ENCODE measurements around the gene OPN1SW.

Gene OPN1SW

GRCh38 chr7:128732521-128733277, 42.9 kb downstream of the OPN1SW start:
- no peak for DNase-seq (ENCODE audit: low read depth in 3 of 3)

GRCh38 chr7:128731184-128731583, 44.4 kb downstream of the OPN1SW start:
- DNase-seq (ENCODE audit: low read depth in 3 of 3): no peak

GRCh38 chr7:128729494-128729893, 46.1 kb downstream of the OPN1SW start:
- no peak for DNase-seq (ENCODE audit: low read depth in 3 of 3)

- DNase-seq (ENCODE audit: low read depth in 3 of 3): no peak
Measured at GRCh38 chr7:128728598-128728997, 47.0 kb downstream of the OPN1SW start.

- DNase-seq (ENCODE audit: low read depth in 3 of 3): no peak
Measured at GRCh38 chr7:128727239-128727638, 48.4 kb downstream of the OPN1SW start.

GRCh38 chr7:128726737-128727072, 48.9 kb downstream of the OPN1SW start:
- no peak for DNase-seq (ENCODE audit: low read depth in 3 of 3)

- no peak for DNase-seq (ENCODE audit: low read depth in 3 of 3)
Measured at GRCh38 chr7:128726059-128726736, 49.4 kb downstream of the OPN1SW start.

- no peak for DNase-seq (ENCODE audit: low read depth in 3 of 3)
Measured at GRCh38 chr7:128725531-128725930, 50.1 kb downstream of the OPN1SW start.

- DNase-seq (ENCODE audit: low read depth in 3 of 3): no peak
Measured at GRCh38 chr7:128724743-128725142, 50.9 kb downstream of the OPN1SW start.
